GM19324 (cell line): ENCODE results near the gene PRR5L.

Experiments used
- ATAC-seq: cut with Tn5 transposase; IDR thresholded peaks from one replicate; pipeline ENCODE4 v1.9.1; 2021; ENCODE audit warnings: mild to moderate bottlenecking, moderate library complexity; ENCODE audit not compliant: unreplicated experiment, low FRiP score

PRR5L gene

GRCh38 chr11:36427079-36427478, 131.0 kb downstream of the PRR5L start:
- ATAC-seq = no peak

DNA sequence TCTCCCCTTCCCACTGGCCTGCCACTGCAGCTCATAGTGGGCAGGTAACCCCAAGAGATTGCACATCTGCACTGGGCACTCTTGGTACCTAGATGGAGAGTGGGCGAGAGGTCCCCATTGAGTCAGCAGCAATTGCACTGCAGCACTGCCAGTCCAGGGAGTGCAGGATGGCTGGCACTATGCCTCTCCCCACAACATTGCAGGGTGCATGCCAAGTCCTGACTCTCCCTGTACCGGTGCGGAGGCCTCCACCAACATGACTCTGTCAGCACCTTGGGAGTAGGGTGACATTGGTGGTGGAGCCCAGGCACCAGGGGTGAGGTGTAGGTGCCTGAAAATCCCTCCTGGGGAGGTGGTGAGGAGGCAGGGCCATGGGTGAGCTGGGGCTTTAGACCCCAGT, 131.8 kb downstream of the PRR5L start:
- no peak for ATAC-seq

- ATAC-seq = no peak
These were observed 135.5 kb downstream of the PRR5L start for GRCh38 chr11:36431429-36432092.

GRCh38 chr11:36432093-36432469, 136.0 kb downstream of the PRR5L start:
- no peak for ATAC-seq

GRCh38 chr11:36432738-36433137, 136.7 kb downstream of the PRR5L start:
- ATAC-seq = no peak

DNA sequence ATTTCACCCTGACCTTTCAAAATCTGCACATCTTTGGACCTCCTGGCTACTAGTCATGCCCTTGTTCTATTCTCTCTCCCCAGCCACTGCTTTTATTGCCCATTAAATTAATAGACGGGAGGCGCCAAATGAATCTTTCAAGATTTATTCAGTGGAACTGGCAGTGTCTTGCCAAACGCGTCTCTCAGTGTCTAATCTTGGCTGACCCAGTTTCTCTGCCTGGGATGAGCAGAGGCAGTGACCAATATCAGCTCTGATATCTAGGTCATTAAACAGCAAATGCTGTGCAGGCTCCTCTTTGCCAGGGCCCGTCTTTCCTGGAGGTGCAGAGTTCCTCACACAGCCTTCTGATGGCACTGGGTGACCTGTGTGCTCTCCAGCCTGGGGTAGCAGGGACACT, 140.0 kb downstream of the PRR5L start:
- ATAC-seq = no peak

GRCh38 chr11:36436589-36436988, 140.5 kb downstream of the PRR5L start:
- ATAC-seq = no peak

- ATAC-seq = no peak
These were observed 141.3 kb downstream of the PRR5L start for GRCh38 chr11:36437413-36437812.

DNA sequence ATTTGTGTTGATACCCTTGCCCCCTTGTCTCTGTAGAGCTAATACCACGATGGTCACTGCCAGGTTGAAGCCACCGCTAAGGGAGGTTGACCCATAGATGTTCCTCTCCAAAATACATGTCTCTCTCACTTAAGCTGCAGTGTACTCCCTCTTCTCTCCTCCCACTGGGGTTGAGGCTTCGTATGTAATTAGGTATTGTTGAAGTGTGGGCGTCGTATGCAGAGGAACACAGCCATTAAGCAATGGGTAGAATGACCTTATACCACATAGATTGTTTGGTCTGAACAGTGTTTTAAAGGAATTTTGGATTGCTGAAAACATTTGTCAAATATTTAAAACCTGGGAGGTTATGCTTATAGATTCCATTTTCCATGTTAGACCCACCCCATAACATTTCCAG, 142.0 kb downstream of the PRR5L start:
- ATAC-seq = no peak

DNA sequence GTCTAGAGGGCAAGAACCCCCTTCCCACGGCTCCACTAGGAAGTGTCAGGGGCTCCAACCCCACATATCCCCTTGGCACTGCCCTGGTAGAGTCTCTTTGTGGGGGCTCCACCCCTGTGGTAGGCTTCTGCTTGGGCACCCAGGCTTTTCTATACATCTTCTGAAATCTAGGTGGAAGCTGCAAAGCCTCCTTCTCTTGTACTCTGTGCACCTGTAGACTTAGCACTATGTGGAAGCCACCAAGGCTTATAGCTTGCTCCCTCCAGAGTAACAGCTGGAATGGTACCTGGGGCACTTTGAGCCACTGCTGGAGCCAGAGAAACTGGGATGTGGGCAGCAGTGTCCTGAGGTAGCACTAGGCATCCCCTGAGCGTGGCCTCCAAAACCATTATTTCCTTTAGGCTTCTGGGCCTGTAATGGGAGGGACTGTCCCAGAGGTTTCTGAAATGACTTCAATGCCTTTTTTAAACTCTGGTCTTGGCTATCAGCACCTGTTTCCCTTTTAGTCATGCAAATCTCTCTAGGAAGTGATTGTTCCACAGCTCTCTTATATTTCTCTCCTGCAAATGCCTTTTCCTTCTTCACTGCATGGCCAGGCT, 145.6 kb downstream of the PRR5L start:
- no peak for ATAC-seq

GRCh38 chr11:36443661-36444060, 147.6 kb downstream of the PRR5L start:
- no peak for ATAC-seq

DNA sequence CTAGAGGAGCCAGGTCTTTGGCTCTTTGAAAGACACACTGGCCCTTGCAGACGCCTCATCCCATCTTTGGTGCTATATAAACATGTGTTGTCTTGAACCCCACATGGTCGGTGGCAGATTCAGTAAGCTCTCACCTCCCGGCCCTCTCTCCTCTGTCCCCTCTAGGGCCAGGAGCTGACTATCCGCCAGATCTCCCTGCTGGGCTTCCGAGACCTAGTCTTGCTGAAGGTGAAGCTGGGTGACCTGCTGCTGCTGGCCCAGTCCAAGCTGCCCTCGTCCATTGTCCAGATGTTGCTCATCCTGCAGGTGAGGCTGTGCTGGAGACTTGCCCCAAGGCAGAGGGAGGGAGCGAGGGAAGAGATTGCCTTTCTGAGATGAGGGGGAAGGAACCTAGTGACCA, 150.0 kb downstream of the PRR5L start:
- no peak for ATAC-seq

DNA sequence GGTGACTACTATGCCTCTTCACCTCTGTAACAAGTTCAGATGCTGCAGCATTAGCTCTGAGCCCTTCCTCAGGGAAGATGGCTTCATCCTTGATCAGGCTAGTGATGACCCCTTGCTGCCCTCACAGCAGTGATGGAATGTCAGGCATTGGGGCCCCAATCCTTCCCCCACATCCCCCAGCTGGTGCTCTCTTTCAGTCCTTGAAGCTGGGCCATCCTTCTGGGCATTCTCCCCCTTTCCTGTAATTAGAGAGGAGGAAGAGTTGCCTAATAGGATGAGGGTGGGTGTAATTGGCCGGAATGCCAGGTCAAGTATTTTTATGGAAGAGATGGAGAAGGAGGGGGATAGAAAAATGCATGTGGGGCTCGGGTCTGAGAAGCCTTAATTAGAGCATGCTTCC, 151.4 kb downstream of the PRR5L start:
- no peak for ATAC-seq

- ATAC-seq = no peak
These were observed 151.9 kb downstream of the PRR5L start for GRCh38 chr11:36447947-36448346.

DNA sequence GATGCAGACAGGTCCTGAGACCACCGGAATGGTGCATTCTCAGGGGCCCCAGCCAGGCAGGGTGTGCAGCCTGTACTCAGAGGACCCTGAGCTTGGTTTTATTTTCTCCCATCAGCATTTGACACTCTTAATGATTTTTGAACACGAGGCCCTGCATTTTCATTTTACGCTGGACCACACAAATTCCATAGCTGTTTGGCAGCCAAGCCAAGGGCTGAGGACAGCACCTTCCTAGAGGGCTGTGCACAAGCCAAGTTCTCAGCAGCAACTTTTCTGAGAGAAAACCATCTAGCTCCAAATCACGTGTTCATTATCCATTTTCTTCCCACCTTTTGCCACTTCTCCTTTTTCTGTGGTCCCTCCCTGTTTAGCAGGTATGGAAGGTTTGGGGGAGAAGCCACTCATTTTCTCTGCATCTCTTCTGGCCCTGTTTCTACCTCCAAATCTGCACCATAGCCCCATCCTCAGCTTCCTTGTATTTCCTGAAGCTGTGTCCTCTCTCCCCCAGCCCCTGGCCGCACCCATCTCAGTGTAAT, 153.5 kb downstream of the PRR5L start:
- ATAC-seq = no peak

DNA sequence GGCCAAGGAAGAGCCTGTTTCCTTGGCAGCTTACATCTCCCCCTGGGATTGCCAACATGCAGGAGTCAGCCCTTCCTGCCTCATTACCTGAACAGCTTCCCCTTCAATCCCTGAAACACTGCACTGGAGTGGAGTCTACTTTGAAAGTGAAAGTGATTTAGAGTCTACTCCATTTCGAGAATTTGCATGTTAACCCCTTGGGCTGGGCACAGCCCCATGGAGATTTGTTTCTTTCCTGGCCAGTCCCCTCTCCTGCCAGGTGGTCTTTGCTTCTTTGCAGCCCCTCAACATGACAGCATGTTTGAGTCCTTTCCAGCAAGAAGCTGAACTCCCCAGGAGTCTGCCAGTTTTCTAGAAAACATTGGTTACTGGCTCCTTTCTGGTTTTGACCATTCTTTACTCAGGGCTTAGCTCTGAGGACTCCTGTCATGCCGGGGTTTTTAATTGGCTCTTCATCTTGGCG, 154.1 kb downstream of the PRR5L start:
- no peak for ATAC-seq

- no peak for ATAC-seq
These were observed 155.0 kb downstream of the PRR5L start for GRCh38 chr11:36451045-36451444.

GRCh38 chr11:36451681-36452080, 155.6 kb downstream of the PRR5L start:
- no peak for ATAC-seq

GRCh38 chr11:36452236-36452940, 156.3 kb downstream of the PRR5L start:
- ATAC-seq = no peak

- no peak for ATAC-seq
These were observed 156.9 kb downstream of the PRR5L start for GRCh38 chr11:36452961-36453360.

DNA sequence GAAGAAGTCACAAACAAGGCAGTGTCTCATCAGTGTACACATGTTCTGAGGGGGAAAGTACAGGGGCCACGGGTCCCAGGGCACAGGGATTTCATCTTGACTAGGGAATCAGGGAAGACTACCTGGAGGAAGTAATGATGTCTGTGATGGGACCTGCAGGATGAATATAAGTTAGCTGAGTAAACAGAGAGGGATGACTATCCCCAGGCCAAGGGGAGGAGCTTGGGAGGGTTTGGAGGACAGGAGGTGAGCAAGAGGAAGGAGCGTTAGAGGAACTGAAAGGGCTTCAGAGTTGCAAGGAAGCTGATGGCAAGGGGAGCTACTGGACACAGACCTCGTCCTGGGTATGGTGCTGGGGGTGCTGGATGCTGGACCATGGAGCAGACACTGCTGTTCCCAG, 157.6 kb downstream of the PRR5L start:
- ATAC-seq = no peak

GRCh38 chr11:36454551-36454940, 158.5 kb downstream of the PRR5L start:
- no peak for ATAC-seq
